HEK293 (cell line): ENCODE data around the gene VEPH1.

Experiments
- CTCF ChIA-PET: fragments of 350-600 bp; formaldehyde crosslinking; extraction: SDS; loops from one replicate; lab custom pipeline; 2021; ENCODE audit warnings: antibody characterized with exemption; lab: Yijun Ruan, JAX
- POLR2A ChIA-PET: fragments of 300-600 bp; formaldehyde crosslinking; extraction: SDS; loops from one replicate; lab custom pipeline; 2020; ENCODE audit warnings: antibody characterized with exemption, inconsistent platforms; lab: Yijun Ruan, JAX
- H3K27ac ChIP-seq: fragments of 200-500 bp; sonication (Bioruptor generic); 2 replicates; pipeline ENCODE4 v1.5.1; 2014; ENCODE audit warnings: low read depth, low read length, control low read depth, inconsistent platforms; ENCODE audit errors: extremely low read depth
- H3K36me3 ChIP-seq, 2 experiments: fragments of 200-500 bp in 1 of 2; sonication (Bioruptor generic) in 1 of 2; 1 replicate in 1 of 2; 2 replicates in 1 of 2; pipeline ENCODE4 v1.5.1; 2014 to 2017; ENCODE audit warnings: inconsistent platforms in 2 of 2, low read length in 2 of 2; ENCODE audit not compliant: control insufficient read depth in 2 of 2, insufficient read depth in 1 of 2
- H3K4me1 ChIP-seq: fragments of 200-500 bp; sonication (Bioruptor generic); 2 replicates; pipeline ENCODE4 v1.5.1; 2014; ENCODE audit warnings: mild to moderate bottlenecking, low read length, inconsistent platforms; ENCODE audit not compliant: control insufficient read depth, insufficient read depth
- H3K4me3 ChIP-seq: 2 replicates; pipeline ENCODE4 v1.5.1; 2011; ENCODE audit warnings: low read depth, mild to moderate bottlenecking, control low read depth, low read length, moderate library complexity
- H3K9me3 ChIP-seq: fragments of 200-500 bp; sonication (Bioruptor generic); 2 replicates; pipeline ENCODE4 v1.5.1; 2014; ENCODE audit warnings: low read depth, low read length, inconsistent platforms; ENCODE audit not compliant: control insufficient read depth, insufficient read depth
- GFI1B ChIP-seq: fragments of 450-650 bp; formaldehyde crosslinking; IDR thresholded peaks from 2 replicates; pipeline ENCODE4 v1.5.1; 2016; ENCODE audit warnings: missing biosample characterization, missing genetic modification characterization
- INSM2 ChIP-seq: fragments of 450-650 bp; formaldehyde crosslinking; IDR thresholded peaks from 2 replicates; pipeline ENCODE4 v1.5.1; 2016; ENCODE audit warnings: missing biosample characterization, missing genetic modification characterization
- KLF17 ChIP-seq: fragments of 450-650 bp; formaldehyde crosslinking; IDR thresholded peaks from 2 replicates; pipeline ENCODE4 v1.5.1; 2016; ENCODE audit warnings: missing biosample characterization, missing genetic modification characterization
- KLF7 ChIP-seq: fragments of 450-650 bp; formaldehyde crosslinking; IDR thresholded peaks from 2 replicates; pipeline ENCODE4 v1.5.1; 2016; ENCODE audit warnings: missing biosample characterization, missing genetic modification characterization, borderline replicate concordance
- PRDM1 ChIP-seq: fragments of 450-650 bp; formaldehyde crosslinking; IDR thresholded peaks from 2 replicates; pipeline ENCODE4; 2016; ENCODE audit warnings: missing biosample characterization, missing genetic modification characterization
- SCRT1 ChIP-seq: fragments of 450-650 bp; formaldehyde crosslinking; IDR thresholded peaks from 2 replicates; pipeline ENCODE4 v1.5.1; 2016; ENCODE audit warnings: missing biosample characterization, missing genetic modification characterization, borderline replicate concordance
- SP7 ChIP-seq: fragments of 450-650 bp; formaldehyde crosslinking; IDR thresholded peaks from 2 replicates; pipeline ENCODE4 v1.5.1; 2016; ENCODE audit warnings: missing biosample characterization, missing genetic modification characterization
- WT1 ChIP-seq: fragments of 450-650 bp; formaldehyde crosslinking; IDR thresholded peaks from 2 replicates; pipeline ENCODE4 v1.5.1; 2016; ENCODE audit warnings: missing biosample characterization, missing genetic modification characterization
- ZBTB49 ChIP-seq: fragments of 450-650 bp; formaldehyde crosslinking; IDR thresholded peaks from 2 replicates; pipeline ENCODE4 v1.5.1; 2016; ENCODE audit warnings: missing biosample characterization, missing genetic modification characterization, low read depth
- ZEB2 ChIP-seq: fragments of 450-650 bp; formaldehyde crosslinking; IDR thresholded peaks from 2 replicates; pipeline ENCODE4 v1.5.1; 2016; ENCODE audit warnings: missing biosample characterization, missing genetic modification characterization
- ZNF155 ChIP-seq: fragments of 450-650 bp; formaldehyde crosslinking; IDR thresholded peaks from 2 replicates; pipeline ENCODE4 v1.5.1; 2016; ENCODE audit warnings: missing biosample characterization, missing genetic modification characterization
- ZNF18 ChIP-seq: fragments of 450-650 bp; formaldehyde crosslinking; IDR thresholded peaks from 2 replicates; pipeline ENCODE4 v1.5.1; 2016; ENCODE audit warnings: missing biosample characterization, missing genetic modification characterization
- ZNF266 ChIP-seq: fragments of 450-650 bp; formaldehyde crosslinking; IDR thresholded peaks from 2 replicates; pipeline ENCODE4 v1.5.1; 2016; ENCODE audit warnings: missing biosample characterization, missing genetic modification characterization, low read depth
- ZNF354C ChIP-seq: fragments of 450-650 bp; formaldehyde crosslinking; IDR thresholded peaks from 2 replicates; pipeline ENCODE4 v1.5.1; 2016; ENCODE audit warnings: missing biosample characterization, missing genetic modification characterization, low read depth, borderline replicate concordance
- ZNF37A ChIP-seq: fragments of 450-650 bp; IDR thresholded peaks from 2 replicates; pipeline ENCODE4 v1.5.1; 2018; ENCODE audit warnings: missing biosample characterization, missing genetic modification characterization
- ZNF501 ChIP-seq: fragments of 450-650 bp; formaldehyde crosslinking; IDR thresholded peaks from 2 replicates; pipeline ENCODE4 v1.5.1; 2016; ENCODE audit warnings: missing biosample characterization, missing genetic modification characterization
- ZNF513 ChIP-seq: fragments of 450-650 bp; IDR thresholded peaks from 2 replicates; pipeline ENCODE4 v1.5.1; 2018; ENCODE audit warnings: missing biosample characterization, missing genetic modification characterization
- ZNF571 ChIP-seq: fragments of 450-650 bp; formaldehyde crosslinking; IDR thresholded peaks from 2 replicates; pipeline ENCODE4 v1.5.0; 2017; ENCODE audit warnings: missing biosample characterization, missing genetic modification characterization
- ZNF610 ChIP-seq: fragments of 450-650 bp; formaldehyde crosslinking; IDR thresholded peaks from 2 replicates; pipeline ENCODE4 v1.5.1; 2016; ENCODE audit warnings: missing biosample characterization, missing genetic modification characterization, borderline replicate concordance
- ZNF785 ChIP-seq: fragments of 450-650 bp; formaldehyde crosslinking; IDR thresholded peaks from 2 replicates; pipeline ENCODE4 v1.5.1; 2016; ENCODE audit warnings: missing biosample characterization, missing genetic modification characterization
- TF ChIP-seq, protein P1 (sequence below): sonication (generic); formaldehyde crosslinking; IDR thresholded peaks from 2 replicates; pipeline ENCODE4 v1.8.1; 2022; ENCODE audit warnings: mild to moderate bottlenecking, moderate library complexity, missing genetic modification reagents
- TF ChIP-seq, protein P2 (sequence below): fragments of 450-650 bp; formaldehyde crosslinking; IDR thresholded peaks from 2 replicates; pipeline ENCODE4 v1.5.1; 2016; ENCODE audit warnings: missing biosample characterization, missing genetic modification characterization
- TF ChIP-seq, protein P3 (sequence below): fragments of 450-650 bp; formaldehyde crosslinking; IDR thresholded peaks from 2 replicates; pipeline ENCODE4 v1.5.1; 2017; ENCODE audit warnings: missing biosample characterization, missing genetic modification characterization

Gene VEPH1

DNA sequence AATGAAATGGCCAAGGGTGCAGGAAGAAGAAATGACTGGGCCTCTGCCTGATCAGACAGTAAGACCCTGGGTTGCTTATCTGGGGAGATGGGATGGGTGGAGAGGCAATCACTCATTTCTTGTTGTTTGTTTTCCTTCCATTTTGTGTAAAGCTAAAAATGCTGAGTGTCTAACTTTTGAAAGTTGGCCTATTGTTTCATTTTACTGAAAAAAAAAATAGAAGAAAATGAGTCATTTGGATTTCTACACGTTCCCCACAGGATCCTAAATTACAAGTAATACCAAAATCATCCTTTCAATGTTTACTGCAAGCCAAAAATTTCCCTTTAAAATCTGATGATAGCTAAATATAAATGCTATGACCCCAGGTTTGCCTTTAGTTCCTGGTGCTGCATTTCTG is 36.0 kb downstream of the VEPH1 start (continued):
- TF ChIP-seq, protein P1, sequence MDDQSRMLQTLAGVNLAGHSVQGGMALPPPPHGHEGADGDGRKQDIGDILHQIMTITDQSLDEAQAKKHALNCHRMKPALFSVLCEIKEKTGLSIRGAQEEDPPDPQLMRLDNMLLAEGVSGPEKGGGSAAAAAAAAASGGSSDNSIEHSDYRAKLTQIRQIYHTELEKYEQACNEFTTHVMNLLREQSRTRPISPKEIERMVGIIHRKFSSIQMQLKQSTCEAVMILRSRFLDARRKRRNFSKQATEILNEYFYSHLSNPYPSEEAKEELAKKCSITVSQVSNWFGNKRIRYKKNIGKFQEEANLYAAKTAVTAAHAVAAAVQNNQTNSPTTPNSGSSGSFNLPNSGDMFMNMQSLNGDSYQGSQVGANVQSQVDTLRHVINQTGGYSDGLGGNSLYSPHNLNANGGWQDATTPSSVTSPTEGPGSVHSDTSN (CRISPR knock-in tag), result no peak
- TF ChIP-seq ZNF37A (tag by site-specific recombination), result no peak
- TF ChIP-seq SCRT1 (tag by site-specific recombination), result no peak
- no peak for TF ChIP-seq INSM2 (tag by site-specific recombination)
- no peak for TF ChIP-seq ZNF610 (tag by site-specific recombination)
- no peak for TF ChIP-seq KLF7 (tag by site-specific recombination)
- TF ChIP-seq KLF17 (tag by site-specific recombination), result no peak

DNA sequence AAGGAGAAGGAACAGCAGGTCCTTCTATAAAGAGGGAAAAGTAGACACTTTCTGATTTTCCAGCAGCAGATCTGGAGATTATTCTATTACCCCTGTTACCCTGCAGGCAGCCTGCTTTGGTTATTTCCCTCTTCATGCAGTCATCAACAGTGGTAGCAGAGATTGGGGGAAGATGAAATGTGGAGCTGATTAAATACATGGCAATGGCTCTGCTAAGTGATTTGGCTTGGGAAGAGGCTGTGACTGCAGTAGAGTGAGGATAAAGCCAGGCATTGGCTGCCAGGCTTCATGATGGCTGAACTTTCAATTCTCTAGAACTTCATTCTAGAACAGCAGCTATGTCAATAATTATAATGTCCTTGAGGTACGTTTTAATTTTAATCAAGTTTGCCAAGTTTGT is 37.5 kb downstream of the VEPH1 start:
- Histone ChIP-seq H3K27ac (no peak overlapping the region), H3K9me3 (no peaks in the 10 kb centered on the region), H3K36me3 (no peaks in the 10 kb centered on the region), H3K4me3 (no peak overlapping the region), H3K4me1 (no peaks in the 10 kb centered on the region)
- POLR2A ChIA-PET, result no interaction called here
- CTCF ChIA-PET, result no interaction called here
- TF ChIP-seq ZNF354C (tag by site-specific recombination), result no peak
- TF ChIP-seq GFI1B, result no peak
- TF ChIP-seq ZEB2, result no peak
- no peak for TF ChIP-seq ZBTB49 (tag by site-specific recombination)
- no peak for TF ChIP-seq KLF17 (tag by site-specific recombination)
- TF ChIP-seq, protein P2, sequence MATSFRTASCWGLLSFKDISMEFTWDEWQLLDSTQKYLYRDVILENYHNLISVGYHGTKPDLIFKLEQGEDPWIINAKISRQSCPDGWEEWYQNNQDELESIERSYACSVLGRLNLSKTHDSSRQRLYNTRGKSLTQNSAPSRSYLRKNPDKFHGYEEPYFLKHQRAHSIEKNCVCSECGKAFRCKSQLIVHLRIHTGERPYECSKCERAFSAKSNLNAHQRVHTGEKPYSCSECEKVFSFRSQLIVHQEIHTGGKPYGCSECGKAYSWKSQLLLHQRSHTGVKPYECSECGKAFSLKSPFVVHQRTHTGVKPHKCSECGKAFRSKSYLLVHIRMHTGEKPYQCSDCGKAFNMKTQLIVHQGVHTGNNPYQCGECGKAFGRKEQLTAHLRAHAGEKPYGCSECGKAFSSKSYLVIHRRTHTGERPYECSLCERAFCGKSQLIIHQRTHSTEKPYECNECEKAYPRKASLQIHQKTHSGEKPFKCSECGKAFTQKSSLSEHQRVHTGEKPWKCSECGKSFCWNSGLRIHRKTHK (tag by site-specific recombination), result no peak
- no peak for TF ChIP-seq ZNF18 (tag by site-specific recombination)
- TF ChIP-seq, protein P3, sequence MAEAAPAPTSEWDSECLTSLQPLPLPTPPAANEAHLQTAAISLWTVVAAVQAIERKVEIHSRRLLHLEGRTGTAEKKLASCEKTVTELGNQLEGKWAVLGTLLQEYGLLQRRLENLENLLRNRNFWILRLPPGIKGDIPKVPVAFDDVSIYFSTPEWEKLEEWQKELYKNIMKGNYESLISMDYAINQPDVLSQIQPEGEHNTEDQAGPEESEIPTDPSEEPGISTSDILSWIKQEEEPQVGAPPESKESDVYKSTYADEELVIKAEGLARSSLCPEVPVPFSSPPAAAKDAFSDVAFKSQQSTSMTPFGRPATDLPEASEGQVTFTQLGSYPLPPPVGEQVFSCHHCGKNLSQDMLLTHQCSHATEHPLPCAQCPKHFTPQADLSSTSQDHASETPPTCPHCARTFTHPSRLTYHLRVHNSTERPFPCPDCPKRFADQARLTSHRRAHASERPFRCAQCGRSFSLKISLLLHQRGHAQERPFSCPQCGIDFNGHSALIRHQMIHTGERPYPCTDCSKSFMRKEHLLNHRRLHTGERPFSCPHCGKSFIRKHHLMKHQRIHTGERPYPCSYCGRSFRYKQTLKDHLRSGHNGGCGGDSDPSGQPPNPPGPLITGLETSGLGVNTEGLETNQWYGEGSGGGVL (tag by site-specific recombination), result no peak
- TF ChIP-seq ZNF513 (tag by site-specific recombination), result no peak
- TF ChIP-seq ZNF266 (tag by site-specific recombination), result no peak
- TF ChIP-seq ZNF571 (tag by site-specific recombination), result no peak
- no peak for TF ChIP-seq ZNF785
- TF ChIP-seq ZNF501 (tag by site-specific recombination), result no peak
- no peak for TF ChIP-seq ZNF155 (tag by site-specific recombination)
- no peak for TF ChIP-seq PRDM1 (tag by site-specific recombination)
- no peak for TF ChIP-seq WT1 (tag by site-specific recombination)
- TF ChIP-seq SP7 (tag by site-specific recombination), result no peak
